Measurements from ENCODE around the gene TBC1D22A.

The TBC1D22A gene

DNA sequence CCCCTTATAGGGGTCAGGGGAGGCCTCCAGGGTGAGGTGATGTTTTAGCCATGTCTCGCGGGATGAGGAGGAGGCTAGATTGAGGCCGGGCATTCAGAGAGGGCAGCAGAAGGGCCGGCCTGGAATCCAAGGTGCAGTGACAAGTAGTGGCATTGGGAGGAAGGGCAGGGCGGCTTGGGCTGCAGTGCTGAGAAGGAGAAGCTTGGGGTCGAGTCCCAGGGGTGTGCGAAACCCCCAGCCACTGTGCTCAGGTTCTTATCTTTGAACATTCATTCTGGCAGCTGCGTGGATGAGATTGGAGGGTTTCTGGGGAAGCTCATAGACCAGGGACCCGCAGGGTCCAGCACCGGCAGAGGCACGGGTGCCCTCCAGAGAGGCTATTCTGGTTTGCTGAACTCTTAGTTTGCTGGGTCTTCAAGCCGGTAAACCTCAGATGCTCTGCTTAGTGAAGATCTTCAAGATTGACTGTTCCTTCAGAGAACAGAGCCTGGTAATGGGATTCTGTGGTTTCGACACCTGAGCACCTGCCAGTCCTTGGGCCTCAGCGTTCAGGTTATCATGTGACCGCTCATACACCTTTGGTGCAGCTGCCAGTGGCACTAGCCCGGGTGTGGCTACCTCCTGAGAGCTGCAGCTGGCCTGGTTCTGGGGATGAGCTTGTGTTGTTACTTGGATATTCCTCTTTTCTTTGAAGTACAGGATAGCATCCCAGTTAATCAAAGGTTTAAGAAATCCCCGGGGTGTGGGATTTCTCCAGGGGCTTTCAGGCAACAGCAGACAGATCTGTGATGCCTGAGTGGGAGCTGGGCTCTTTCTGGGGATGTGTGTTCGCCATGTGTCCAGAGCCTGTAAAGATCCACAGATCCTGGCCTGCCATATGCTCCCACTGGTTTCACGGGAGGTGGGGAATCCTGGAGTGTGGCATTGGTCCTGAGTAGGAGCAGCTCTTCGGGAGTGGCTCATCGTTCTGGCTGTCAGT, 152.8 kb downstream of the TBC1D22A start:
- no peak for DNase-seq

- no peak for DNase-seq
These were observed 153.7 kb downstream of the TBC1D22A start for GRCh38 chr22:46915950-46916730.

DNA sequence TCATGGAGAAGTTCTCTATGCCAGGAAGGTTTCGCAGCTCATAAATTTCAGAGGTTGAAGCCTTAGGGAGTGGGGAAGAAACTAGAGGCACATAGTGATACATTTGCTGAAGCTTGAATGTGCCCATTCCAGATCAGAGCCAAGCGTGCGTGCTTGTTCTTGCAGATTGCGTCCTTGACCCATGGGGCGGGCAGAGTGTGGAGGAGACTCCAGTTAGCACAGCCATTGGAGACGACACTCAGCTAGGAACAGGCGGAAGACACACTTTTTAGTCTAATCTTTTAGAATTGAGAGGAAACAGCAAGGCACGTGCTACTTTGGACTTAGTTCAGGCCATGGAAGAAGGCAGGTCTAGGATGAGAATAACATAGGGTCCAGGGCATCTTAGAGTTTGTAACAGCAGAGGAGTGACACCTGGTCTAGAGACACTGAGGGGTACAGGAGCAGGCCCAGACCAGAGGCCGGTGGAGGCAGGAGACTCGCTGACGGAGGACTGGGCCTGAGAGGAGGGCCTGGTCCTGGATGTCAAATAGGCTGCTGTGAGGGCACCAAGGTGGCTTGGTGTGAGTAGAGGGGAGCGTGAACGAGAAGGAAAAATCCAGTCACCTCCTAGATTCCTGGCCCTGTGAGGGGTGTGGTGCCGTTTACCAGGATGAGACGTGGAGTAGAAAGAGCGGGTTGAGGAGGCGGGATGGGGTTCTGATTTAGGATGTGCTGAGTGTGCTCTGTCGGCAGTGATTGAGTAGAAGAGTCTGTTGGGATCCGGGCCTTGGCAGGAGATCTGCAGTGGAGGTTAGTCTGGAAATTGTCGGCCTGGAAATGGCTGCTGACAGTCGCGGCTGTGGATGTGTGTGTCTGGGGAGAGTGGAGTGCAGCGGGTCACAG, 154.7 kb downstream of the TBC1D22A start:
- DNase-seq = no peak

DNA sequence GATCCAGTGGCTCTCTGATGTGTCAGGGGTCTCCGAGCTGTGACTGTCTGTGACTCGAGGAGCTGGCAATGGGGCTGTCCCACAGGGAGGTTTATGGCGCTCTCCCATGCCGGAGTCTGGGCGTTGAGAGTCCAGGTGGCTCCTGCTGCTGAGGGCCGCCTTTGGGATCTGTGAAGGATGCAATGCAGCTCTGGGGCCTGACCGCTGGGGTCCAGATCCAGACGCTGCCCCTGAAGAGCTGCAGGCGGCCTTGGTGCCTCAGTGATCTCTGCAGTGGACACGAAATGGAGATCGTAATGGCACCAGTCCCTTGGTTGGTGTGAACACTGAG, 155.3 kb downstream of the TBC1D22A start:
- no peak for DNase-seq

- DNase-seq = no peak
These were observed 155.7 kb downstream of the TBC1D22A start for GRCh38 chr22:46918197-46918596.

DNA sequence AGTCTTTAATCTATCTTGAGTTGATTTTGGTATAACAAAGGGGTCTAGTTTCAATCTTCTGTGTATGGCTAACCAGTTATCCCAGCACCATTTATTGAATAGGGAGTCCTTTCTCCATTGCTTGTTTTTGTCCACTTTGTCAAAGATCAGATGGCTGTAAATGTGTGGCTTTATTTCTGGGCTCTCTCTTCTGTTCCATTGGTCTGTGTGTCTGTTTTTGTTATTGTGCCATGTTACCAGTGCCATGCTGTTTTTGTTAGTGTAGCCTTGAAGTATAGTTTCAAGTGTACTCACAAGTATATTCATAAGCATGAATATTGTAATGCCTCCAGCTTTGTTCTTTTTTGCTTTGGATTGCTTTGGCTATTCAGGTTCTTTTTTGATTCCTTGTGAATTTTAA, 159.6 kb downstream of the TBC1D22A start:
- no peak for DNase-seq

DNA sequence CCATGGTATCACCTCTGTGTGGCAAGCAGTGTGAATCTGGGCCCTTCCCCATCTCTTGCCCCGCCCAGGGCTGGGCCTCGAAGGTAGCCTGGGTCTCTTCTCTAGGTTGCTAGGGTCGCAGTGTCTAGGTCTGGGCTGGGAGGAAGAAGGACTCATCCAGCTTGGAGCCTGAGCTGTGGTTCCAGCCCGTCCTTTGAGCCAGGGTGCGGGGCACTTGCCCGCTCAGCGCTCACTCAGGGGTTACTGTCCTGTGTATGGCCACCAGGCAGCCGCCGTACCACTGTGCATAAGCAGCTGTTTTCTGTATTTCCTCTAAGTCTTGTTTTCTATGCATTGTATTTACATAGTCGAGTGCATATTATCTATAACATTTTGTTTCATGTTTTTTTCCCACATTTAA, 160.9 kb downstream of the TBC1D22A start:
- peak; percentile 22 for DNase-seq

DNA sequence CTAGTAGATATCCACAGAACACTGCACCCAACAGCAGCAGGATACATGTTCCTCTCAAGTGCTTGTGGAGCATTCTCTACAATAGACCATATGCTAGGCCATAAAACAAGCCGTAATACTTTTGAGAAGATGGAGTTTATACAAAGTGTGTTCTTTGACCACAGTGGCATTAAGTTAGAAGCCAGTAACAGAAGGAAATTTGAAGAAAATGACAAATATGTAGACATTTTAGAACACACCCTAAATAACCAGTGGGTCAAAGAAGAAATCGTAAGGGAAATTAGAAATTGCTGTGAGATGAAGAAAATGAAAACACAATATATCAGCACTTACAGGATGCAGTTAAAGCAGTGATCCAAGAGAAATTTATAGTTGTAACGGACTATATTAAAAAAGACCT, 163.4 kb downstream of the TBC1D22A start:
- DNase-seq = no peak

GRCh38 chr22:46929046-46929709, 166.7 kb downstream of the TBC1D22A start:
- DNase-seq = no peak

DNA sequence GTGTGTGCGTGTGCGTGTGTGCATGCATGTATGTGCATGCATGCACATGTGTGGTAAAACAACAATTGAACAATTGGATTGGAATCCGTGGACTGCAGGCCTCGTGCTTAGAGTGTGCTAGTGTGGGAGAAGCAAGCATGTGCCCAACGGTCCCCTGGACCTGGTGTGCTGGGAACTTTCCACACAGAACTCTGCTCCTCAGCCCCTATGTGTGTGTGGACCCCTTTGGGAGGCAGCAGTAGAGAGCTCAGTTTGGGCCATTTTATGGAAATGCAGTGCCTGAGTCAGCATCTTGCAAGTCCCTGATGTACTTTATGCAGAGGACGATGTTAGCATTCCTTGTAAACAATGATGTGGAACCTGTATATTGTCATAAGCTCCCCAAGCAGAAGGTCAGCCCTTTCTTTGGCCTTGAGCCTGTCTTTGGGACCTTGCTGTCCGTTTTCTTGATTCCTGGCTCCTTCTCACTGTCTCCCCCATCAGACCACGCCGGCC, 167.3 kb downstream of the TBC1D22A start:
- DNase-seq = peak; percentile 39

DNA sequence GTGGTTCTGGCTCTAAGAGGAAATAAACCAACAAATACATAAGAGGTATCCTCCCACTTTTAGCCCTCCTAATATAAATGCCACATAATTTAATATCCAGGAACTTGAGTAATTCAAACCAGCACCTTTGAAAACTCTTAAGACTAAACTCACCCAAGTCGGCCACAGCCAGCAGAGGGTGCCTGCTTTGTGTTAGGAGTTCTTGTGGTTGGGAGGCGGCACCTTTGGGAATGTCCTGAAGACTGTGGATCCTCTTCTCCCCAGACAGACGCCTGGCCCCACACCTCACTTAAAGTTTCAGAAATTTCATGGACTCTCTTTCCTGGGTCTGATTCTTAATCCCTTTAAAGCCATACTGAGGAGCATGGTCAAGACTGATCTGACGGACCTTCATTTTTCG, 169.0 kb downstream of the TBC1D22A start:
- peak; percentile 22 for DNase-seq

DNA sequence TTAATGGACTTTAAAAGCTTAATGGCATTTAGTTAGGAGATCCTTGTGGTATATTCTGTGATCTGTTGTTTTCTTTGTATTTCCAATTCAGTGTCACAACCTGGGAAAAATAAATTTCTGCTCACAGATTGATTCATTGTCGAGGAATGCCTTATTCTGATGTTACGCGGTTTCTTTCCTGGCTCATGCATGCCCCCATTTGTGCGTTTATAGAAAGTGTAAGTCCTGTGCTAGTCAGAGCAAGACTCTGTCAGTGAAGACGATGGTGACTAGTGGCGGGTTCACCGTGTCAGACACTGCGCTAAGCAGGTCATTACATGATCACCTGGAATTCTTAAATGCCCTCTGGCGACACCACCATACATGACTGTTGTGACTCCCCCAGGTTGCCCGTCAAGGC, 169.4 kb downstream of the TBC1D22A start:
- DNase-seq = no peak

GRCh38 chr22:46933040-46933930, 170.8 kb downstream of the TBC1D22A start:
- DNase-seq = no peak

DNA sequence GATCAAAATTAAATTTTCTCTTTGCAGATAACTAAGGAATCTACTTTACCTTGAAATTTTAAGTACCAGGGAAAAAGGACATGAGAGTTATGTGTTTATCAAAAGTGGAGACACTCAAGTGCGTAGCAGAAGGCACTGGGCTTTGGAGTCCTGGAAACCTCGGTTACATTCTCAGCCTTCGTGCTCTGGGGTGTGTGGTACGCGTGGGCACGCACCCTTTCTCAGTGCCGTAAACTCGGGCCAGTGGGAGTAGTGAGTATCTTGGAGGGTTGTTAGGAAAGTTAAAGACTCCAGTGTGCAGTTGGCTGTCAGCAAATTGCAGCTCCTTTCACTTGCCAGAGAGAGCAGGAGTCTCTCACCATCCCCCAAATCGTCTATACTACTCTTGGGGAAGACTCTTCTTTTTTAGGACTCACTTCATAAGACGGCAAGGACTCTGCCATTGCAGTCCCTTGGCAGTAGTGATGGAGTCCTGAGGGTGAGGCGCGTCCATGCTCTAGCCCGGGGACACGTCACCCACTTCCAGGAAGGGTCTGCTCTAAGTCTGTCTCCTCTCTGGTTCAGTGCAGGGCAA, 171.8 kb downstream of the TBC1D22A start:
- no peak for DNase-seq

- no peak for DNase-seq
These were observed 172.5 kb downstream of the TBC1D22A start for GRCh38 chr22:46934746-46935491.

- no peak for DNase-seq
These were observed 173.3 kb downstream of the TBC1D22A start for GRCh38 chr22:46935506-46936377.

- DNase-seq = no peak
These were observed 174.0 kb downstream of the TBC1D22A start for GRCh38 chr22:46936378-46936903.

- no peak for DNase-seq
These were observed 174.7 kb downstream of the TBC1D22A start for GRCh38 chr22:46937185-46937584.

- no peak for DNase-seq
These were observed 175.5 kb downstream of the TBC1D22A start for GRCh38 chr22:46937939-46938338.

All from activated effector memory CD4-positive, alpha-beta T cell treated with anti-CD3 and anti-CD28 coated beads, Interleukin-2, amount 50 U/mL, for 16 hours (primary cell).